NCI-H69 (cell line): ENCODE results near the gene MAN2A2.
A peak's percentile ranks its signal among the peaks of the same experiment; 100 is the strongest.

ENCODE experiments used
- DNase-seq: peaks from one replicate; lab custom pipeline; 2025; lab: John Stamatoyannopoulos, UW

The MAN2A2 gene

DNA sequence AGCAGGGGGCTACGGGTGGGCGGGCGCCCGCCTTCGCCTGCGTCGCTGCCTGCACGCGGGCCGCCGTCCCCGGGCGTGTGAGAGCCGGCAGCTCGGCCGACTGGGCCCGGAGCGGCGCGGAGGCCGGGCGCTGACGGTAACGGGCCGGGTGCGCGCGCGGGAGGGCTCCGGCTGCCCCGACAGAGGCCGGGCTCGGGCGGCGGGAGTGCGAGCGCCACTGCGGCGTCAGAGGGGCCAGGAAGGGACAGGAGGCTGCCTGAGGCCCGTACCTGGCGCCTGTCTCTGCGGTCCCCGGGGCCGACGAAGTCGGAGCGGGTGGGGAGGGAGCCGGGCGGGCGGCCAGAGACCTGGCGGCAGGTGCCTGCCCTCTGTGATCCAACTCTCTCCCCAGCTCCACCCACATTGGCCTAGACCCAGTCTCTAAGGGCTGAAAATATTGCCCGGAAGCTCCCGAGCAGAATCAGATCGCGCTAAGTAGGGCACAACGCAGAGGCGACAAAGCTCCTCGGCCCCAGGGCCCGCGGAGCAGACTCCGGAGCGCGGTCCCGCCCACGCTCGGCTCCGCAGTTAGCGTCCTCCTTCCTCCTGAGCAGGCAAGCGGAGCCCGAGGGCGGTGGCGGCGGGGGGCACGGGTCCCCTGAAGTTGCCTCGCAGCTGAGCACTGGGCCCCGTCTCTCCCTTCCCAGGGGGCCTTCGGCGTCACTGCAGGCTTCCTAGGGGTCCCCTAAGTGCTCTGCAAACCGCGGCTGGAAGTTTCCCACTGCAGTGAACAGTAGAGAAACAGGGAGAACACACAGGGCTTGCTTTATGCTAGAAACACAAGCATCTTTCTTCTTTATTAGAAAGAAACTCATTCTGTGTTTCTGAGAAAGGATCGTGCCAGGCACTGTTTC is at the start of gene MAN2A2:
Gene MAN2A2 (plus strand): TSS at position 463 of the 893 bp plus-strand sequence. CDS start 906 bp downstream, outside the sequence.
- DNase-seq, result peak; percentile 64

DNA sequence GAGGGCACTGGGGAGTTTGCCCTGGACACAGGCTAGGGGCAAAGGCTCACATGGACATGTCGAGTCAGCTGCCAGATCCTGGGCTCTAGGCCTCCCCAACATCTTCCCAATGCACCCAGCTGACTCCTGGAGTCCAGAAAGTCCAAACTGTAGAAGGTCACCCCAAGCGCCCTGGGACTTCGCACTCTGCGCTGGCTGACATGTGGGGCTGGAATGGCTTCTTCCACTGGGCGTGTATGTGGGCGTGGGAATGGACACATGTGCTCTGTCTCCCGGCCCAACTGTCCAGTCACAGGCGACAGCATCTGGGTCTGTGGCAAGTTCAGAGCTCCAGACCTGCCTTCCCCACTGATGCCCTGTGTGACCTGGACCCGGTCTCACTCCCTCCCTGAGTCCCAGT is 48.0 kb upstream of the MAN2A2 start:
- DNase-seq, result no peak

GRCh38 chr15:90857337-90857736 is 45.8 kb upstream of the MAN2A2 start:
- DNase-seq, result no peak

- DNase-seq, result no peak
Observed at GRCh38 chr15:90857883-90858443, 45.1 kb upstream of the MAN2A2 start.

DNA sequence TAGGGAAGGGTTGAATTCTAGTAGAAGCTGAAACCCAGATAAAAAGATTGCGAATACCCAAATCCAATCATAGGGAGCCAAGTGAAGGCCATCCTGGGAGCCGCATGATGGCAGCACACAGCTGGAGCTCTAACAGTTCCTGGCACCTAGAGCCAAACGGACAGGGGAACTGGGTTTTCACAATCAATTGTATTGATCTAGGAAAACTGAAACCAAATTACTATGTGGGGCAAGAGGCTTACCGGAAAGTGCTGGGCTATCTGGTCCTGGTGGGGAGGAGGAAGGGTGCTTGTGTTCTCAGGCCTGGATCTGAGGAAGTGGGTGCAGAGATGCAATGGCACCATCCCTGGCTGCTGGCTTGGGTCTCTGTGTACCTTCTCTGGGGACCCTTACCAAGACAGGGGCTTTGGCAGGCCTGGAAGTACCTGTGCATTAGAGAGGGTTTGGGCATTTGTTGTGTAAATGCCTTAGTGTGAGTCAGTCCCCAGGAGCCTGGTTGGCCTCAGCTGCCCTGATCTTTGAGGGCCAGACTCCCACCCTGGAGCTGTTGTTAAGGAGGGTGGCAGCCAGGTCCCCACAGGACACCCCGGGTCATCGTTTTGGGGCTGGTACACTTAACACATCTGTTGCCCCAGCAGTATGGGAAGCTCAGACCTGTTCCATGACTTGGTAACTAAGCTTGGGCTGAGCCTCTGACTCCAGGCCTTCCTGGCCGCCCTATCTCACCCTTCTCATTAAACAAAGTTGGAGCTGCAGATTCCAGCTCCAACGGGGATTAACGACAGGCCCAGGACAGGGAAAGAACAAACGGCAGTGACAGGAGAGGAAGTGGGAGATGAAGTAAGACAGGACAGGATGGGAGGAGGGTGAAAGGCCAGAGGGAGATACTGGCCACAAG is 43.6 kb upstream of the MAN2A2 start:
- no peak for DNase-seq

- peak; percentile 26 for DNase-seq
Observed at GRCh38 chr15:90860450-90860849, 42.7 kb upstream of the MAN2A2 start.

DNA sequence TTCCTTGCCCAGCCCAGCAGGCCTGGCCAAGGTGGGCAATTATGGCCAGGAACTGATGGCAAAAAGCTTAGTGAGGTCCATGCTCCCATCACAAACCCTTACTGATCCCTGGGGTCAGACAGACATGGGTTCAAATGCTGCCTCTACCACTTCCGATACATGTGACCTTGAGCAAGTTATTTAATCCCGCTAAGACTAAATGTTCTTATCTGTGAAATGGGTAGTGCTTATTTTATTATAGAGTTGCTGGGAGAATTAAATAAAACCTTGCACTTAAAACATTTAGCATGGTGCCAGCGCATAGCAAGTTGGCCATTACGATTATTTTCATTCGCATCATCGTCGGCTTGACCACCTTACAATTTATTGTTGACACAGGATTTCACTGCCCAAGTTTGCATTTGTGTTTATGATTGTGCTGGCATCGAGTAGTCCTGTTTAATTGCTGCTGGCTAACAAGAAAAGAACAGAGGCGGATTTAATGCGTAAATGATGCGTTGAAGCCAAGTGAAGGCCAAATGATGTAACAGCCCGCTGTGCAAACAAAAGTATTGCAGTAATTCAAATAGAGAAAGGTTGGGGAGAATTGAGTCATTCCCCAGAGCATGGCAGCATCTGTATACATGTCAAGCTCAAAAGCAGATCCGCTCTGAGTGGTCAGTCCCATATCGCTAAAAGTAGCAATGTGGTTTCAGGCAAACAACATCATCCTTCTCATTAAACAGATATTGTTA is 42.0 kb upstream of the MAN2A2 start:
- peak; percentile 95 for DNase-seq

GRCh38 chr15:90862487-90862886 is 40.6 kb upstream of the MAN2A2 start:
- DNase-seq, result no peak

GRCh38 chr15:90862964-90863778 is 39.9 kb upstream of the MAN2A2 start:
- peak; percentile 69 for DNase-seq

GRCh38 chr15:90863987-90864386 is 39.1 kb upstream of the MAN2A2 start:
- no peak for DNase-seq

- peak; percentile 79 for DNase-seq
Observed at GRCh38 chr15:90864507-90864906, 38.6 kb upstream of the MAN2A2 start.

DNA sequence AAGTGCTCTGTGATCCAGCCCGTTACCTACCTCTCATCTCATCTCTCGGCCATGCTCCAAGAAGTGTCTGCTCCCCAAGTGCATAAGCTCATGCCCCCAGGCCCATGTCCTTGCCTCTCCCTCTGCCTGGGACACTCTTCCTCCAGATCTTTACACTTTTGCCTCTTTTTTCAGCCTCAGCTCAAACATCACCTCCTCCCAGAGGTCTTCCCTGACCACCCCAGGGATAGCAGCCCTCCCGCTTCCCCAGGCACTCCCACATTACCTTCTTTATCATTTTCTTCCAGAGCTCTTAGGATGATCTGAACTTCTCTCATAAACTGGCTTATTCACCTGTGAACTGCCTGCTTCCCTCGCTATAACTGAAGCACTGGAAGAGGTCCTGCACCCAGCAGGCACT is 37.4 kb upstream of the MAN2A2 start:
- DNase-seq, result no peak

DNA sequence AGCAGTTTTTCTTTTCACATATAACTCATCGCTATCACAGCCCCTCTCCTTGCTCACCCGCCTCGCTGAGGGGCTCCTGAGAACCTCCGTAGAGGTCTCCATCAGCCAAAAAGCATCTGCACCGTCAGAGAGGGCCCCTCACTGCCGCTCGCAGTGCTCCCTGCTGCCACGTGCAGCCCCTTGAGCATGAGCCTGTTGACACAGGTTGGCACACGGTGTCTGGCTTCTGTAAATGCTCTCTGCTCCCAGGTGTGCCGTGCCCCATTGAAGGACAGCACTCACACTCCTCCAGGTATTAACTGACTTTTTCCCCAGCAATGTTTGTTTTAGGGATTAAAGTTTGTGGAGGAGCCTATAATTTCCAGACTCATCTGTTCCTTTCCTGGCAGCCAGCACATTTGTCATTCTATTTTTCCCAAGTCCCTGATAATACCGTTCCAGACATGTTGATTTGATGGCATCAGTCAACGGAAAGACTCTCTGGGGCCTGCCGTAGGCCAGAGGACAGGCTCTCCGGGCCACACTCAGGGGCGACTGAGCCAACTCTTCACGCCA is 36.9 kb upstream of the MAN2A2 start:
- peak; percentile 83 for DNase-seq

DNA sequence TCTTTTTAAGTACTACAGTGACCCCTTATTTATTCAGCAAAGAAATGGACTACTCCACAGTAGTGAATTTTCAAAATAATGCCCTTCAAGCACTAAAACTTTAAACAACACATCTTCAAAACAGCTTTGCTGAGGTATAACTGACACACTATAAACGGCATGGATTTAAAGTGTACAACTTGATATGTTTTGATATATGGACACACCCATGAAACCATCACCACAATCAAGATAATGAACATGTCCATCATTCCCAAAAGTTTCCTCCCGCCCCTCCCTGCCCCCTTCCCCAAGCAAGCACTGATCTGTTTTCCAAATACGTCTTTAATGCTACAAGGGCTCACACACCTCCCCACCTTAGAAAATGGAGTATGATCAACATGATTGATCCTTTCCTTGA is 36.3 kb upstream of the MAN2A2 start:
- no peak for DNase-seq

- DNase-seq, result peak; percentile 43
Observed at GRCh38 chr15:90868261-90868689, 34.8 kb upstream of the MAN2A2 start, which contains the start of gene FURIN. Gene FURIN (plus strand): TSS chr15:90868588. CDS start chr15:90875741, 7,153 bp downstream.

DNA sequence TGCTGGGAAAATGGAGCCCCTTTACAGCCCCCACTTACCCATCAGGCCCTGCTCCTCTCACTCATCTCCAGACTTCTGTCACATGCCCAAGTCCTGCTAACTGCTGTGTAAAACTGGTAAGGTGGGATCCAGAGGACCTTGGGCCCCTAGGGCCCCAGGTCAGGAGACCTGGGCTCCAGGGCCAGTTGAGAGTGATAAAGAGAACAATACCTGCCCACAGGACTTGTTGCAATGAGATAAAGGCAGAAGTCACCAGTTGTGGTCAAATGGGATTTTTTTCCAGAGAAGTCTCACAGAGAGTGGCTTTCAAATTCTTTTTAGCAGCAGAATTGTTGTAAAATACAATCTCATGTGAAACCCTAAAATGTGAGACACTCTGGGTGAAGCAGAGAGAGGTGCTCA is 34.0 kb upstream of the MAN2A2 start:
- no peak for DNase-seq

- DNase-seq, result peak; percentile 73
Observed at GRCh38 chr15:90869601-90870353, 33.3 kb upstream of the MAN2A2 start.

GRCh38 chr15:90870354-90871138 is 32.6 kb upstream of the MAN2A2 start:
- DNase-seq, result peak; percentile 36
